ENCODE measurements around the gene TFPI2. TPM values are rescaled to one million over a fixed set of nuclear protein-coding genes. Genes with fewer than 3 reads are reported as not detected.

Gene TFPI2
- total and polyA plus RNA-seq, 2 of the 4 experiments (the other 2 are of a cell fraction) = 48.9 to 99.0 TPM

GRCh38 chr7:93890464-93891068, at the start of gene TFPI2 (continued):
- peak; percentile 18; the same call in 1 of the 2 replicates for TF ChIP-seq CTCF (conservative IDR thresholded peaks at IDR 0.05; ENCODE audit: low read depth, low read length)

- H3K14ac ChIP-seq (replicated peaks; ENCODE audit: low read depth, low read length) = peak overlapping the region; percentile 43
- peak overlapping the region; percentile 91; the same call in 1 of the 2 replicates for H3K18ac ChIP-seq (ENCODE audit: low read depth, low read length)
- no peak overlapping the region for H3K4me3 ChIP-seq (ENCODE audit: insufficient read depth, low read depth, low read length)
- H3K23ac ChIP-seq (ENCODE audit: low read depth, low read length) = peak overlapping the region; percentile 85; the same call in 1 of the 2 replicates
- no peak overlapping the region; the same call in 1 of the 2 replicates for H4K91ac ChIP-seq (ENCODE audit: insufficient read depth, low read depth, low read length)
- H3K27me3 ChIP-seq (ENCODE audit: control insufficient read depth, insufficient read depth, low read length) = no peaks in the 10 kb centered on the region
- BruUV-seq (replicated peaks) = no TSS peak
- peaks cover 9% of the 10 kb centered on the region for H3K4me1 ChIP-seq (ENCODE audit: control insufficient read depth, insufficient read depth, low read length)
- 0 out of 4 replicates have a peak overlapping the region, but pooled peaks of 1 of the 2 experiments have one; percentile 39 for H4K8ac ChIP-seq (ENCODE audit: low read depth in 2 of 2, low read length in 2 of 2)
- peak overlapping the region; percentile 23; the same call in 1 of the 3 replicates for H2BK15ac ChIP-seq (ENCODE audit: low read depth, low read length)
- intact Hi-C loops (cut with micrococcal nuclease) (no loop called here), dilution Hi-C loops (cut with HindIII; ENCODE audit: low sequenced_read_pairs, unreplicated experiment) (no loop called here), in situ Hi-C loops (cut with MboI; ENCODE audit: low sequenced_read_pairs) (no loop called here)
- ATAC-seq (ENCODE audit: low read depth) (no peak), DNase-seq (no peak)
- no peak overlapping the region for H3K9ac ChIP-seq (ENCODE audit: low read depth, low read length)
- no peaks in the 10 kb centered on the region for H3K9me3 ChIP-seq (ENCODE audit: control insufficient read depth, insufficient read depth, low read length)
- POLR2A ChIA-PET (ENCODE audit: unreplicated experiment) = no interaction called here
- H3K9me1 ChIP-seq (ENCODE audit: insufficient read depth, low read length) = peaks cover 7% of the 10 kb centered on the region
- no peaks in the 10 kb centered on the region for H3K36me3 ChIP-seq (ENCODE audit: control insufficient read depth, insufficient read depth, low read length)
- H3K79me1 ChIP-seq (ENCODE audit: low read depth in 1 of 2, low read length in 2 of 2) = no peaks in the 10 kb centered on the region
- CTCF ChIA-PET = no interaction called here
- H3K4me2 ChIP-seq (ENCODE audit: low read depth, low read length) = no peak overlapping the region
- H2AK9ac ChIP-seq (replicated peaks; ENCODE audit: low read depth, low read length, poor library complexity) = no peak overlapping the region
- H4K20me1 ChIP-seq (ENCODE audit: insufficient read depth, low read length) = no peaks in the 10 kb centered on the region
- peak overlapping the region; percentile 12; the same call in 1 of the 2 replicates for H4K5ac ChIP-seq (ENCODE audit: low read depth, low read length)
- TF ChIP-seq POLR2A (IDR thresholded peaks at IDR 0.05; ENCODE audit: low read depth, low read length) (no peak), CEBPB (IDR thresholded peaks at IDR 0.05; ENCODE audit: low read depth, low read length) (no peak), FOS (IDR thresholded peaks at IDR 0.05; ENCODE audit: low read depth, low read length) (0 out of 2 replicates have a peak, but pooled peaks have one; percentile 3), MAZ (IDR thresholded peaks at IDR 0.05; ENCODE audit: borderline replicate concordance, low read depth, low read length) (no peak), ELK1 (IDR thresholded peaks at IDR 0.05; ENCODE audit: borderline replicate concordance, low read depth, low read length) (no peak), NFE2L2 (IDR thresholded peaks at IDR 0.05; ENCODE audit: low read depth, low read length) (no peak)
- peak overlapping the region; percentile 22; the same call in 1 of the 2 replicates for H3K4ac ChIP-seq (ENCODE audit: low read depth, low read length)
- H3K27ac ChIP-seq (ENCODE audit: insufficient read depth, low read length) = no peak overlapping the region
- no peak overlapping the region for H2BK5ac ChIP-seq (ENCODE audit: low read depth, low read length, poor library complexity, severe bottlenecking)
- H2BK20ac ChIP-seq (ENCODE audit: low read depth, low read length) = peak overlapping the region; percentile 14; the same call in 1 of the 2 replicates
- H2BK120ac ChIP-seq (ENCODE audit: low read depth, low read length) = peak overlapping the region; percentile 63
- no peak overlapping the region for H3K56ac ChIP-seq (ENCODE audit: extremely low read depth, insufficient read depth, low read length)
- H2AK5ac ChIP-seq (ENCODE audit: low read depth, low read length) = peak overlapping the region; percentile 36
- no peak overlapping the region for H2AFZ ChIP-seq (replicated peaks; ENCODE audit: low read length, poor library complexity)
These were observed 47.7 kb upstream of the TFPI2 start for GRCh38 chr7:93938293-93938692.
